Gastroesophageal sphincter (tissue), 3 donors: Measurements from ENCODE around the gene VANGL2.

Experiments used
- CTCF ChIP-seq, 4 experiments: fragments of 200-600 bp in 2 of 4; fragments of 450-650 bp in 2 of 4; sonication (generic) in 1 of 4; IDR thresholded peaks; one replicate each; pipeline ENCODE4 v1.5.1; 2017 to 2019; ENCODE audit warnings: antibody characterized with exemption in 4 of 4, mild to moderate bottlenecking in 2 of 4, moderate library complexity in 2 of 4
- POLR2A ChIP-seq, 2 donors: fragments of 450-650 bp; IDR thresholded peaks; one replicate each; pipeline ENCODE4 v1.6.1; 2017; ENCODE audit warnings: antibody characterized with exemption in 2 of 2, mild to moderate bottlenecking in 2 of 2, moderate library complexity in 1 of 2

GRCh38 chr1:160418483-160418882, 18.1 kb downstream of the VANGL2 start:
- TF ChIP-seq CTCF (IDR thresholded peaks at IDR 0.05) (no peak), POLR2A (IDR thresholded peaks at IDR 0.05) (no peak)
